Chondrocyte (in vitro differentiated cells): ENCODE data around the gene PBLD. TPM values are rescaled to one million over a fixed set of nuclear protein-coding genes. Genes with fewer than 3 reads are reported as not detected.
A peak's percentile ranks its signal among the peaks of the same experiment; 100 is the strongest.

ENCODE experiments used
- DNase-seq: peaks from one replicate; pipeline ENCODE4 v3.0.0; 2021; ENCODE audit warnings: mixed read lengths, low spot score
- H3K27ac Mint-ChIP-seq: one replicate; pipeline ENCODE4 v1.8.0; 2021; ENCODE audit warnings: mild to moderate bottlenecking, moderate library complexity, mixed read lengths; ENCODE audit not compliant: unreplicated experiment
- H3K27me3 Mint-ChIP-seq: 2 replicates; pipeline ENCODE4 v1.8.0; 2021; ENCODE audit warnings: low read depth, mixed read lengths
- H3K36me3 Mint-ChIP-seq: 2 replicates; pipeline ENCODE4 v1.8.0; 2021; ENCODE audit warnings: low read depth, mixed read lengths
- H3K4me1 Mint-ChIP-seq: 2 replicates; pipeline ENCODE4 v1.8.0; 2021; ENCODE audit warnings: low read depth, mild to moderate bottlenecking, mixed read lengths
- H3K4me3 Mint-ChIP-seq: one replicate; pipeline ENCODE4 v1.8.0; 2021; ENCODE audit warnings: mild to moderate bottlenecking, moderate library complexity, mixed read lengths; ENCODE audit not compliant: unreplicated experiment
- H3K9me3 Mint-ChIP-seq: 2 replicates; pipeline ENCODE4 v1.8.0; 2021; ENCODE audit warnings: low read depth, mixed read lengths
- total RNA-seq: library from RNA; stranded (reverse); gene quantifications from 3 replicates; pipeline ENCODE4 v1.2.1, GENCODE V29; 2021
- TF ChIP-seq, protein P1 (sequence below): fragments of 200-600 bp; sonication (generic); IDR thresholded peaks from 2 replicates; pipeline ENCODE4 v1.5.0; 2021; ENCODE audit warnings: antibody characterized with exemption, mild to moderate bottlenecking, moderate library complexity

Gene PBLD
- total RNA-seq, 1 donor from 2014 or later: 8.5 TPM

DNA sequence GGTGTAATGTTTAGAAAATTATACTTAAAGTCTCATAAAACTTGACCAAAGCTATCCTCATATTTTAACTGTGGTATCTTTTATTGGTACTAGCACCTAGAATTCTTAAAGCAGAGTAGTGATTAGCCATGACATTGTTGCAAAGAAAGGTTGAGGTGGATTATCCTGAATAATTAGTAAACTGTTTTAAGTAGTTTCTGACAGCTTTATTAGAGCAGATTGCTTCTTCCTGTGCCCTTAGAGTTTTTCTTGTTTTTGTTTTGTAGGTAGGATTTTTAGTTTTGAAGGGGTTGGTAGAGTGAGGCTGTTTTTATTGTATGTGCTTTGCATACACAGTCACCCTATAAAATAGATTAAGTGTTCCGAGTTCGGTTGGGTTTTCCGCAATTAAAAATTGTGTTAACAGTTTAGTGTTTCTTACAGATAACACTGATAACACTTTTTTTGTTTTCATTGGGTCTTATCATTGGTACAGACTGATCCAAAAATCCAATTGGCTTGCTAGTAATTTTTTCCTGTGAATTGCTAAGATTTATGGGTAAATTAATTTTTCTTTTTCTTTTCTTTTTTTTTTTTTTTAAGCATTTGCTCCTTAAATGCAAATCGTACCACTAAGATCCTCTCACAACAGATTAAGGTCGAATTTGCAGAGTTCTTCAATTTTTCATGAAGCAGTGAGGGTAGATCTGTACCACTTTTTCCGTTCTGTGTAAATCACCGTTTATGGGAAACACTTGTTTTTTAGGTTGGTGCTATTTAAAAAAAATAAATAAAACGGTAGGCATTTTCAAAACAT is 2.1 kb upstream of the PBLD start:
- TF ChIP-seq, protein P1, sequence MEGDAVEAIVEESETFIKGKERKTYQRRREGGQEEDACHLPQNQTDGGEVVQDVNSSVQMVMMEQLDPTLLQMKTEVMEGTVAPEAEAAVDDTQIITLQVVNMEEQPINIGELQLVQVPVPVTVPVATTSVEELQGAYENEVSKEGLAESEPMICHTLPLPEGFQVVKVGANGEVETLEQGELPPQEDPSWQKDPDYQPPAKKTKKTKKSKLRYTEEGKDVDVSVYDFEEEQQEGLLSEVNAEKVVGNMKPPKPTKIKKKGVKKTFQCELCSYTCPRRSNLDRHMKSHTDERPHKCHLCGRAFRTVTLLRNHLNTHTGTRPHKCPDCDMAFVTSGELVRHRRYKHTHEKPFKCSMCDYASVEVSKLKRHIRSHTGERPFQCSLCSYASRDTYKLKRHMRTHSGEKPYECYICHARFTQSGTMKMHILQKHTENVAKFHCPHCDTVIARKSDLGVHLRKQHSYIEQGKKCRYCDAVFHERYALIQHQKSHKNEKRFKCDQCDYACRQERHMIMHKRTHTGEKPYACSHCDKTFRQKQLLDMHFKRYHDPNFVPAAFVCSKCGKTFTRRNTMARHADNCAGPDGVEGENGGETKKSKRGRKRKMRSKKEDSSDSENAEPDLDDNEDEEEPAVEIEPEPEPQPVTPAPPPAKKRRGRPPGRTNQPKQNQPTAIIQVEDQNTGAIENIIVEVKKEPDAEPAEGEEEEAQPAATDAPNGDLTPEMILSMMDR: no peak
- H3K4me3 Mint-ChIP-seq: peak overlapping the region; percentile 94
- H3K27me3 Mint-ChIP-seq: no peaks in the 10 kb centered on the region
- H3K4me1 Mint-ChIP-seq: peaks cover 61% of the 10 kb centered on the region
- H3K9me3 Mint-ChIP-seq: no peaks in the 10 kb centered on the region
- DNase-seq: no peak
- peak overlapping the region; percentile 99 for H3K27ac Mint-ChIP-seq
- peaks cover 18% of the 10 kb centered on the region for H3K36me3 Mint-ChIP-seq

DNA sequence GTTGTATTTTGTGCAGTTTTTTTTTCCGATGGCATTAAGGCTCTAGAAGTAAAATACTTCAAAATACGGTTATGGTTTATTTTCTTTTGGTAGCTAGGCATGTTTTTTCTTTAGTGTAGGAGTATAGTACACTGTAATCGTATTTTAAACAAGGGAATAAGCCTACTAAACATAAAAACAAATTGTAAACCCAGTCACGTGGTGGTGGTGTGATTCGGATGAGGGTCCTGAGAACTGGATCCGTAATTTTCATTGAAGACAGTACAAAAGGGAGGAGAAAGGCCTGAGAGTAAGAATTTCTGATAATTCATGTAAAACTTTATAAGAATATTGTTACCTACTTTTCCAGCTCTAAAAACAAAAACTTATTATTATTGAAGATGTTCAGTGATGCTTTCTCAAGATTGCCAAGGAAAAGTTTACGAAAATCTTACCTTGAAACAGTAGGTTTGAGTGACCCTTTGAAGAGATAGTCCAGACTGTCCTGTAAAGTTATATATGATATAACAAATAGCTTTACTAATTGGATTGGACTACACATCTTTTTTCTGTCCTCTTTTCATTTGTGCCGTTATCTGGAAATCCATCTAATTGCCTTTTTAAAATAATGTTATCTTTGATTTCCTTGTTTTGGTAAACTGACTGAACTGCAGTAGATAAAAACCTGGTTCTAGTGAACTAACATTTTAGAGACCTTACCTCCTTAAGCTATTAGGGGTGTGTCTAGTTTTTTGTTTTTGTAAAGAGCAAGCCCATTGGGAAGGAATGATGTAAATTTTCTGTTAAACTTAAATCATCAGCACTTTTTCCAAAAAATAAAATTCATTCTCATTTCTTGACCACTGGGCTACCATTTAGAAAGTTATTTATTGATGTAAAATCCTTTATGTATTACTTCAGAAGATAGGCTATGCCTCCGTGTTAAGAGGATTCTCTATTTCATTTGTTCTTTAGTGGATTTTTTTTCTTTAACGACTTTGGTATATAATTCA is 1.0 kb upstream of the PBLD start:
- Mint-ChIP-seq H3K4me1 (peaks cover 70% of the 10 kb centered on the region), H3K4me3 (peak overlapping the region; percentile 94), H3K36me3 (peaks cover 9% of the 10 kb centered on the region), H3K9me3 (no peaks in the 10 kb centered on the region), H3K27me3 (no peaks in the 10 kb centered on the region), H3K27ac (peak overlapping the region; percentile 99)
- no peak for DNase-seq
- TF ChIP-seq, protein P1: no peak

DNA sequence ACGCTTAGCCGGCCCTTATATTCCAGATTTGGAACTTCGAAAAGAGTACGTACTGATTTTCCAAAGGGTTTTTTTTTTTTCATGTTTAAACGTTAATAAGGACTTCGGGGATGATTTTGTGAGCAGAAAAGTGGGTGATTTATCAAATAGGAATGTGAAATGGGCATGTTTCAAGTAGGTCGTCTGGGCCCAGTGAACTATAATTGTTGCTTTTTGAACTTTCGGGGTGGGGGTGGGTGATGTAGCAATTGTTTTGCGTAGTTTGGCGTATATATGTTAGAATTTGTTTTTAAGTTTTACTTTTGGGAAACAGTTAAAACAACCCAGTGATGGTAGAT is 299 bp upstream of the PBLD start:
- peaks cover 73% of the 10 kb centered on the region for H3K4me1 Mint-ChIP-seq
- TF ChIP-seq, protein P1: no peak
- no peak for DNase-seq
- H3K27ac Mint-ChIP-seq: peak overlapping the region; percentile 99
- H3K27me3 Mint-ChIP-seq: no peaks in the 10 kb centered on the region
- H3K4me3 Mint-ChIP-seq: peak overlapping the region; percentile 94
- no peaks in the 10 kb centered on the region for H3K9me3 Mint-ChIP-seq
- H3K36me3 Mint-ChIP-seq: peaks cover 6% of the 10 kb centered on the region

DNA sequence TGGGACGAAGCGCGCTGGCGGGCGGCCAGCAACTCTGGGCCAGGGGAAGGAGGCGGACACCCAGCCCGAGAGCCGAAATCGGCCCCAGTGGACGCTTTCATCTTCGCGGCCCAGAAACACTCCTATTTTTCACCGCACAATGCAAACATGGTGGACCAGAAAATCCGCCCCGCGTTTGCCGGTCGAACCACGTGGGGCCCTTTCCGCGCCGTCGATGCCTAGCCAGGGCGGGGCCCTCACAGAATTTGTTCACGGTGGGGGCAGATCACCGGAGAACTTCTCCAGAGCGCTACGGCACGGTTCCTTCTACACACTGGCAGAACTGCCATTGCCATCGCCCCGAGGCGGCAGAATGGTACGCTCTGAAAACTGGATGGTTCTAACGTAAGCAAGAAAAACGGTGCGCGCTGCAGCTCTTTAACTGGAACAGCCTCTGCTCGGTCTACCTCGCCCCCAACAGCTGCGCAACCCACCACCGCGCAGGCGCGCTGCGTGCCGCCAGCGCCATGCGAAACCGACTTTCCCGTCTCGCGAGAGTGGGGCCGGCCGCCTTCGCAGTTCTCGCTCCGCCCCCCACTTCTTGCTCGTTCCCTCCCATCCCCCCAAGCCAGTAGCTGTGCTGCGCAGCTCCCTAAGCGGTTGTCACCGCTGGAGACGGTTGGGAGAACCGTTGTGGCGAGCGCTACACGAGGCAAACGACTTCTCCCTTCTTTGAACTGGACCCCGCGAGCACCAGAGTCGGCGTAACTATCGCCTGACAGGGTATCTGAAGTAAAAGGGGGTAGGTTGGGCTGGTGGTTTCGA is 1.1 kb downstream of the PBLD start, which contains the start of gene HNRNPH3:
Gene HNRNPH3, plus strand, starts transcription at position 610 of the 804 bp plus-strand sequence. CDS start 5,158 bp downstream, outside the sequence.
- Mint-ChIP-seq H3K4me1 (peaks cover 60% of the 10 kb centered on the region), H3K27ac (peak within 1 kb of the TSS; percentile 99), H3K9me3 (no peaks in the 10 kb centered on the region), H3K4me3 (peak within 1 kb of the TSS; percentile 94), H3K27me3 (no peaks in the 10 kb centered on the region), H3K36me3 (peaks cover 2% of the 10 kb centered on the region)
- peak; percentile 99 for DNase-seq
- TF ChIP-seq, protein P1: peak; percentile 30
